ENCODE data around the gene ZNF367.

ZNF367 gene

GRCh38 chr9:96343515-96344360, 74.4 kb downstream of the ZNF367 start:
- no peak overlapping the region for H3K4me3 Mint-ChIP-seq
- peaks cover 2 to 7% of the 10 kb centered on the region in 2 donors for H3K9me3 Mint-ChIP-seq
- no peak overlapping the region for H3K27ac Mint-ChIP-seq
- H3K27me3 Mint-ChIP-seq: no peaks in the 10 kb centered on the region
- ATAC-seq (replicated peaks): no peak
- peaks cover 0 to 7% of the 10 kb centered on the region in 2 donors for H3K36me3 Mint-ChIP-seq
- H3K4me1 Mint-ChIP-seq: no peaks in the 10 kb centered on the region
- DNase-seq: no peak

DNA sequence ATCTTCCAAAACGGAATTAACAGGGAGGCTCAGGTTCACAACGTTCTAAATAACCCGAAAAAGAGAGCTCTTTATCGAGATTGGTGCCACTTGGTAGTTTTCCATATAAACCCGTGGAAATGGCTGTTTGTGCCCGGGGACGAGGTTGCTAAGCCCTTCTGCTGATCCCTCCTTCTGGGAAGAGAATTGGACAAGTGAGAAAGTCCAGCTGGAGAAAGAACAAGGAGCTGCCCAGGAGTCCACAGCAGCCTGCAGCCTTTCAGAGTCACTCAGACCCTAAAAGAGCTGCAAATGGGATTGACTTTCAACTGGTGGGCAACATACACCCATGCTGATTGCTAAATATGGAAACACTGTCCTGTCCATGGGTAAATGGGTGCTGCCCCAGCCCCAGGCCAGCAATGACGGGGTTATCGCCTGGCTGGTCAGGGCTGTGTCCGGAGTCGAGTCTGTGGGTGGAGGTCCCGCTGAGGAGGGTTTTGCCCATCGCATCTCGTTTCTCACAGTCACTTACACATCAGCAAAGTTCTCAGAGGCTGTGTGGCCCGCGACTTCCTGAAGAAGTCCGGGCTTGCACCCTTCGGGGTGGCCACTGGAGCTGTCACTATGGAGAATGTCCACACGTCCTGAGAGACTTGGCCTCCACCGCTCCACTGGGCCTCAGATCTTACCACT, 75.5 kb downstream of the ZNF367 start:
- Mint-ChIP-seq H3K9me3 (no peaks in the 10 kb centered on the region), H3K4me1 (no peaks in the 10 kb centered on the region), H3K27ac (no peak overlapping the region), H3K36me3 (no peaks in the 10 kb centered on the region), H3K4me3 (no peak overlapping the region), H3K27me3 (no peaks in the 10 kb centered on the region)
- DNase-seq (no peak), ATAC-seq (replicated peaks) (no peak)

GRCh38 chr9:96340707-96341106, 77.5 kb downstream of the ZNF367 start:
- no peak for DNase-seq
- H3K4me3 Mint-ChIP-seq: no peak overlapping the region
- no peak for ATAC-seq (replicated peaks)
- no peaks in the 10 kb centered on the region for H3K4me1 Mint-ChIP-seq
- H3K27ac Mint-ChIP-seq: no peak overlapping the region
- H3K9me3 Mint-ChIP-seq: no peaks in the 10 kb centered on the region
- H3K27me3 Mint-ChIP-seq: no peaks in the 10 kb centered on the region
- no peaks in the 10 kb centered on the region for H3K36me3 Mint-ChIP-seq

GRCh38 chr9:96338299-96338698, 79.9 kb downstream of the ZNF367 start:
- H3K4me1 Mint-ChIP-seq: no peaks in the 10 kb centered on the region
- no peaks in the 10 kb centered on the region for H3K36me3 Mint-ChIP-seq
- H3K27ac Mint-ChIP-seq: no peak overlapping the region
- no peak for ATAC-seq (replicated peaks)
- no peak overlapping the region for H3K4me3 Mint-ChIP-seq
- H3K9me3 Mint-ChIP-seq: no peaks in the 10 kb centered on the region
- H3K27me3 Mint-ChIP-seq: no peaks in the 10 kb centered on the region
- no peak for DNase-seq

Measured in stimulated activated naive B cell treated with anti-CD40 and anti-IgM and Interleukin-4, amounts not matched to agents 10 μg/mL and 1 μg/mL and 100 μg/mL, for 72 hours (primary cell).